HUDEP-2 (cell line): Measurements from ENCODE around the gene TIMM13.

Experiments
- DNase-seq, 76 experiments: peaks; one replicate each; lab custom pipeline; 2025; ENCODE audit not compliant: unreplicated experiment in 76 of 76; lab: John Stamatoyannopoulos, UW

The TIMM13 gene

GRCh38 chr19:2455851-2456570 is 28.6 kb upstream of the TIMM13 start:
- peak in 39 of 76 experiments; percentile 11 to 59 (median 32) for DNase-seq

- no peak for DNase-seq
Observed at GRCh38 chr19:2454962-2455850, 27.8 kb upstream of the TIMM13 start.

GRCh38 chr19:2454199-2454961 is 27.0 kb upstream of the TIMM13 start:
- no peak for DNase-seq

GRCh38 chr19:2453431-2454025 is 26.1 kb upstream of the TIMM13 start:
- no peak for DNase-seq

GRCh38 chr19:2451741-2452140 is 24.4 kb upstream of the TIMM13 start:
- no peak for DNase-seq

GRCh38 chr19:2451138-2451537 is 23.8 kb upstream of the TIMM13 start:
- no peak for DNase-seq

- DNase-seq: no peak
Observed at GRCh38 chr19:2449019-2449418, 21.6 kb upstream of the TIMM13 start.

- DNase-seq: no peak
Observed at GRCh38 chr19:2446381-2446780, 19.0 kb upstream of the TIMM13 start.

GRCh38 chr19:2444251-2445002 is 17.0 kb upstream of the TIMM13 start:
- no peak for DNase-seq

GRCh38 chr19:2443785-2444182 is 16.4 kb upstream of the TIMM13 start:
- no peak for DNase-seq

GRCh38 chr19:2443116-2443784 is 15.9 kb upstream of the TIMM13 start:
- DNase-seq: no peak

GRCh38 chr19:2441096-2441752 is 13.8 kb upstream of the TIMM13 start:
- DNase-seq: no peak

GRCh38 chr19:2440515-2440914 is 13.1 kb upstream of the TIMM13 start:
- DNase-seq: no peak

- DNase-seq: no peak
Observed at GRCh38 chr19:2438178-2438577, 10.8 kb upstream of the TIMM13 start.

GRCh38 chr19:2436926-2437325 is 9.5 kb upstream of the TIMM13 start:
- no peak for DNase-seq

GRCh38 chr19:2436384-2436783 is 9.0 kb upstream of the TIMM13 start:
- no peak for DNase-seq

GRCh38 chr19:2434721-2435265 is 7.4 kb upstream of the TIMM13 start:
- no peak for DNase-seq

GRCh38 chr19:2434267-2434666 is 6.9 kb upstream of the TIMM13 start:
- DNase-seq: no peak

GRCh38 chr19:2433854-2434253 is 6.5 kb upstream of the TIMM13 start:
- DNase-seq: no peak
